Left colon (tissue), 2 donors: Measurements from ENCODE around the gene SCFD2. TPM values are rescaled to one million over a fixed set of nuclear protein-coding genes. Genes with fewer than 3 reads are reported as not detected.
A peak's percentile ranks its signal among the peaks of the same experiment; 100 is the strongest.

Experiments
- ATAC-seq: fragments of 200-7000 bp; cut with Tn5 transposase; one replicate; pipeline ENCODE4 v1.9.1; 2020; ENCODE audit warnings: mild to moderate bottlenecking, moderate library complexity
- DNase-seq, 2 donors: peaks; one replicate each; pipeline ENCODE4 v3.0.0-alpha.2; 2020
- intact Hi-C, 2 donors: fragments of 100-400 bp; cut with DNase I in 1 of 2; cut with micrococcal nuclease in 1 of 2; formaldehyde crosslinking; loops; one replicate each; pipeline versions ENCODE4 v1.11.2 to v1.14.0; 2022; cut with DNase I, micrococcal nuclease
- total RNA-seq, 2 donors: library from RNA; stranded (reverse); fragmentation: NEBNext Ultra II Directional; extraction: Animal tissue kit (Norgen Biotek cat#: 25700); gene quantifications; one replicate each; pipeline ENCODE4 v1.2.1, GENCODE V29; 2021
- donor health status: DM: no; HTN: no; CAD: no.
- donor health status: DM: yes; HTN: yes; CAD: no.

SCFD2 gene
- total RNA-seq, 2 donors from 2014 or later, result 11.1 to 15.8 TPM

GRCh38 chr4:53013873-53014775 is 351.7 kb downstream of the SCFD2 start:
- DNase-seq, result no peak
- intact Hi-C loops, result no loop called here
- ATAC-seq, result no peak

GRCh38 chr4:53012738-53013137 is 353.1 kb downstream of the SCFD2 start:
- ATAC-seq, result no peak
- no peak for DNase-seq
- intact Hi-C loops, result no loop called here

GRCh38 chr4:53011259-53011905 is 354.5 kb downstream of the SCFD2 start:
- intact Hi-C loops, result no loop called here
- ATAC-seq (no peak), DNase-seq (no peak)

- DNase-seq (peak in 1 of 2 donors; percentile 42), ATAC-seq (no peak)
- intact Hi-C loops, result no loop called here
Observed at GRCh38 chr4:53010318-53010717, 355.5 kb downstream of the SCFD2 start.

GRCh38 chr4:53009824-53010223 is 356.0 kb downstream of the SCFD2 start:
- DNase-seq, result no peak
- intact Hi-C loops, result no loop called here
- ATAC-seq, result no peak

GRCh38 chr4:53007024-53007423 is 358.8 kb downstream of the SCFD2 start:
- intact Hi-C loops, result no loop called here
- DNase-seq (no peak), ATAC-seq (no peak)

DNA sequence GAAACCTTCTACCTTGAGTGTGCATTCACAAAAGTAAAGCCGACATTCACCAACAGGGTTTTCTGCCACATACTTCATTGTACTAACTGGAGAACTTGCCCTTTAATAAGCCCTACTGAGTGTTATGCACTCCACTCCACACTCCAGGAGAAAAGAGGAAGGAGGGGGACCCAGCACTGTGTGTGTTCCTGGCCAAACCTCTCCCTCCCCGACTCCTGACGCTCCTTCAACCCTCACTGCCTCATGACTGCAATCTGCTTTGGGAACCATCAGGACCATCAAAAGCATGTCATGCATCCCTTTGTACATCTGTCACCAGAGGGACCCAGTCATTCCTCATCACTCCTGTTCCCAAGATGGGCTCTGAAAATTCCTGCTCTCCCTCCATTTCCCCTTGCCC is 360.1 kb downstream of the SCFD2 start:
- intact Hi-C loops, result no loop called here
- no peak for DNase-seq
- no peak for ATAC-seq

DNA sequence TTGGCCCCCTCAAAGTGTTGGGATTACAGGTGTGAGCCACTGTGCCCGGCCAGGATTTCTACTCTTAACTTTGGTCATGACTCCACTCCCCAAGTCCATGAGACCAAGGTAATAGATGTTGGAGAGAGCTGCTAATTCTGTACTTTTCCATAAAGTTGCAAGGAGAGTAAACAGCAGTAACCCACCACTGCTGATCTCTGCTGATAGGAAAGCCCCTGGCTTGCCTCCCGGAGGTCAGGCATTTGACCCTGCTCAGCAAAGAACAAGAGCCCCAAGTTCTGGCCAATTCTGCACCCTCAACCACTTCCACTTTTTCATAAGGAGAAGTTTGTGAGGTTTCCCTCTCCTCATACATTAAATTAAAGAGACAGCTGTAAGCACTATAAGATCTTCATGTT is 360.7 kb downstream of the SCFD2 start:
- DNase-seq, result peak in 1 of 2 donors; percentile 8
- no peak for ATAC-seq
- intact Hi-C loops, result no loop called here

DNA sequence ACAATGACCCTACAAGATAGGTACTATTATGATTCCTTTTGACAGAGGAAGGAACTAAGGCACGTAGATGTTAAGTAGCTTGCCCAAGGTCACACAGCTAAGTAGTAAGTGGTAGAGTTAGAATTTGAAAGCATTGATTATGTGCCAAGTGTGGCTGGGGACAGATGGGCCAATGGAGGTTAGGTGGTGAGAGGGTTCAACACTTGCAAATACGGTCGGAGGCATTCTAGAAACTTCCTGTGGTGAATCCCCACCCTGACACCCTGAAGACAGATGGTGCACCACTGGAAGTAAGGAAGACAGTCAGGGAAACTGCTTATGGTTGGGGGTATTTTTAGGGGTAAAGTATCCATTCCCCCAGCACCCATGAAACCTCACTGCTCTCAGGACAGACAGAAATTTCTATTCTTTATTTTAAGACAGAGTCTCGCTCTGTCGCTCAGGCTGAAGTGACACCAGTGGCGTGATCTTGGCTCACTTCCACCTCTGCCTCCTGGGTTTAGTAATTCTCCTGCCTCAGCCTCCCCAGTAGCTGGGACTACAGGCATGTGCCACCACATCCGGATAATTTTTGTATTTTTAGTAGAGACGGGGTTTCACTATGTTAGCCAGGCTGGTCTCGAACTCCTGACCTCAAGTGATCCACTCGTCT is 361.2 kb downstream of the SCFD2 start:
- DNase-seq, result no peak
- no peak for ATAC-seq
- intact Hi-C loops, result no loop called here

DNA sequence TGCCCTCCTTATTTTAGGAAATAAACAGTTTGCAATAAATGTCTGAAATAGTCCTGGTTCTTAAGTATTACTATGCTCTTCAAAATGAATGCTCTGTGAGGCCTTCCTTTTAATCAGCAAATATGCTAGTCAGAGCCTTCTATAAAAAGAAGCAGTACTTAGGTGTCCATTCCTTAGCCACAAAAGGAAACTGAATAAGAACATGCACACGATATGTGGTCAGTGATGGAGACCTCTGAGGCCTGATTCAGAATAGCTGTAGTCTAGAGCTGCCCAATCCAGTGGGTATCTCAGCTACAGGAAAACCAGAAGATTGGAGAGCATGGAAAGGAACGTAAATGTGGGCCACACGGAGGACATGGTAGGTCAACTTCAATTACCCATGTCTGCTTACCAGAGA is 361.9 kb downstream of the SCFD2 start:
- DNase-seq (no peak), ATAC-seq (no peak)
- intact Hi-C loops, result no loop called here

- no peak for DNase-seq
- ATAC-seq, result no peak
- intact Hi-C loops, result no loop called here
Observed at GRCh38 chr4:53000560-53000959, 365.3 kb downstream of the SCFD2 start.

- intact Hi-C loops, result loop anchor here in 1 of 2 donors (10.0 kb wide), 1 partner anchor 1235 kb away; no protein-coding TSS in a partner anchor
- DNase-seq (no peak), ATAC-seq (no peak)
Observed at GRCh38 chr4:52999626-53000025, 366.2 kb downstream of the SCFD2 start.

DNA sequence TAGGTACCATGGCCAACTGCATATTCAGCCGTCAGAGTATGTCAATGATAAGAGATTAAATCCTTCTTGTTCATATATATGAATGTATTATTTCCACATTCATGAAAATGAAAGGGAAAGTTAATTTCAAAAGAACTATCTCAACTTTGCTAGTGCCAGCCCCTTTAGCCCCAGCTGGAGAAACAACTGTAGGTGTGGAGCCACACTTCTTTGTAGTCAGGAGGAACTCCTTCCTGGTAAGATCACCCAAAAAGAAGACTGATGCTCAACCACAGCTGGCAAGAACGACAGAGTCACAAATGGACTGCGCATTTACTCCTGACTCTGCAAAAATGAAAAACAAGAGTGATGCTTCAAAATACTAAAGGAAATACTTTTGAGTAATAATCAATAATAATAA is 367.4 kb downstream of the SCFD2 start:
- ATAC-seq (no peak), DNase-seq (no peak)
- intact Hi-C loops, result loop anchor here in 1 of 2 donors (10.0 kb wide), 1 partner anchor 1236 kb away; no protein-coding TSS in a partner anchor

- intact Hi-C loops, result loop anchor here in 1 of 2 donors (10.0 kb wide), 1 partner anchor 1238 kb away; no protein-coding TSS in a partner anchor
- ATAC-seq (no peak), DNase-seq (no peak)
Observed at GRCh38 chr4:52997132-52997416, 368.8 kb downstream of the SCFD2 start.

DNA sequence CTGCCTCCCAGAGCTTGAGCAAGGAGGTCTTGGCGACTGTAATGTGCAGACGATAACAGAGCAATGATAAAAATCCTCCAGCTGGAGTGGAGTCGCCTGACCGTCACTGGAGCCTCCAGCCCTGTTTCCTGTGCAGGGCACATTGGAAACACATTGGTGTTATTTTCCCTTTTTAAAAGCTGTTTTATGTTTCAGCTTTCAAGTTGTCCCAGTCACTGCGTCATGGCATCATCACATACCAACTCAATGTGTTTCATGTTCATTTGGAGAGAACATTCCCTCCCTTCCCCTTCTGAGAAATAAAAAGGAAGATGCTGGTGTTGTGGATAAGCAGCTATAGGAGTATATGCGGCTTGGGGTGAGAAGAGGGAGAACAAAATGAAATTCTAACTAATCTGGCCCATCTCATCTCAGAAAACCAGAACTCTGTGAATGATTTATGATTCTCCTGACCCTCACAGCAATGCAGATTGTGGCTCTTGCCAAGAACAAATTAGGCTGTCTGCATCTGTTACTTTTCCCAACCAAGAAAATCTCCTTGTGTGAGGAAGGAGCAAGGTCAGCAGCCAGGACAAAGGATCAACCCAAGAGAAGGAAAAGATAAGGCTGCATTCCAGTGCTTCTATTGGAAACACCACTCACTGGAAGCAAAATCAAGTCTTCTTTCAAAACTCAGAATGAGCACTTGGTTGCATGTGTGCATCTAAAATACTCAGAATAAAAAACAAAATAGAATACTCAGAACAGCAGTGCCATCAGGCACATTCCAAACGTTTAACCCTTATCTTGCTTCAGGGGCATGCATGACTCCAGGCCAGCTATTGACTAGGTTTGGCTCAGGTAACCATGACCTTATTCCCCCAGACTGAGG is 369.4 kb downstream of the SCFD2 start:
- DNase-seq (no peak), ATAC-seq (no peak)
- intact Hi-C loops, result loop anchor here in 1 of 2 donors (10.0 kb wide), 1 partner anchor 1238 kb away; no protein-coding TSS in a partner anchor

GRCh38 chr4:52995360-52996030 is 370.4 kb downstream of the SCFD2 start:
- DNase-seq (no peak), ATAC-seq (no peak)
- intact Hi-C loops, result loop anchor here in 1 of 2 donors (10.0 kb wide), 1 partner anchor 1239 kb away; no protein-coding TSS in a partner anchor

- intact Hi-C loops, result loop anchor here in 1 of 2 donors (10.0 kb wide), 1 partner anchor 1240 kb away; no protein-coding TSS in a partner anchor
Observed at GRCh38 chr4:52994567-52994966, 371.3 kb downstream of the SCFD2 start.

DNA sequence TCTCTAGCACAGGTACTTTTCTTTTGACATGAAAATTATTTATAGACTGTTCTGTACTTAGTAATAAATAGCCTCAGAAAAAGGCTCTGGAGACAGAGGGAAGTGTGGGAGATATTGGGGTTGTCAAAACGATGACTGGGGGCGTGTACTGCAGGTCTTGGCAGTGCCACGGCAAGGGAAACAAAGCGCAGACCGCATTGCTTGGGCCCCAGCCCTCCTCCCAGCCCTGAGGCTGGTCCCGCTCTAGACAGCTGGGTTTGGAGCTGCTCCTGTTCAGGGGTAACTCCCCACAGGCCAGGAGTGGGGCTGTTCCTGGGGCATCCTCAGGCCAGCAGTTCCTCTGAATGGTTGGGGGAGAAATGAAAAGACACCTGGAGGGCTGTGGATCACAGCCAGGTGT is 372.1 kb downstream of the SCFD2 start:
- no peak for DNase-seq
- ATAC-seq, result no peak
- intact Hi-C loops, result loop anchor here in 1 of 2 donors (10.0 kb wide), 1 partner anchor 1241 kb away; no protein-coding TSS in a partner anchor

More at GRCh38 chr4:52994567-52994966, 371.3 kb downstream of the SCFD2 start:
- ATAC-seq, result no peak
- no peak for DNase-seq
